Fibroblast of peridontal ligament (primary cell): ENCODE data around the gene PCSK1N.
"Not testable (repeated sequence)": the region's sequence is repeated elsewhere in the genome, so short reads cannot be mapped to it uniquely, and the experiment has no call there.

Experiments
- DNase-seq: peaks from one replicate; pipeline ENCODE4 v3.0.0-alpha.2; 2010; ENCODE audit errors: extremely low read depth

Gene PCSK1N

GRCh38 chrX:48835524-48836329 is at the start of gene PCSK1N:
Gene PCSK1N (minus strand): TSS chrX:48835610. CDS start chrX:48835532, 78 bp downstream.
- no peak for DNase-seq

GRCh38 chrX:48883729-48884128 is 48.3 kb upstream of the PCSK1N start:
- no peak for DNase-seq

- DNase-seq: not testable (repeated sequence)
Observed at GRCh38 chrX:48876944-48877343, 41.5 kb upstream of the PCSK1N start.

GRCh38 chrX:48872017-48872416 is 36.6 kb upstream of the PCSK1N start:
- not testable (repeated sequence) for DNase-seq

GRCh38 chrX:48864210-48864609 is 28.8 kb upstream of the PCSK1N start:
- peak; percentile 6 for DNase-seq

GRCh38 chrX:48854898-48855297 is 19.5 kb upstream of the PCSK1N start:
- DNase-seq: peak; percentile 10

- DNase-seq: not testable (repeated sequence)
Observed at GRCh38 chrX:48854121-48854804, 18.9 kb upstream of the PCSK1N start.

GRCh38 chrX:48853494-48853893 is 18.1 kb upstream of the PCSK1N start:
- not testable (repeated sequence) for DNase-seq

GRCh38 chrX:48852857-48853256 is 17.4 kb upstream of the PCSK1N start:
- DNase-seq: no peak

- no peak for DNase-seq
Observed at GRCh38 chrX:48848847-48849246, 13.4 kb upstream of the PCSK1N start.

- DNase-seq: no peak
Observed at GRCh38 chrX:48839686-48840085, 4.3 kb upstream of the PCSK1N start.

- no peak for DNase-seq
Observed at GRCh38 chrX:48834383-48834709, 1.1 kb downstream of the PCSK1N start.

- no peak for DNase-seq
Observed at GRCh38 chrX:48833542-48834138, 1.8 kb downstream of the PCSK1N start.

GRCh38 chrX:48831909-48832291 is 3.5 kb downstream of the PCSK1N start:
- no peak for DNase-seq

GRCh38 chrX:48831136-48831908 is 4.1 kb downstream of the PCSK1N start:
- no peak for DNase-seq

GRCh38 chrX:48829016-48829735 is 6.2 kb downstream of the PCSK1N start:
- DNase-seq: no peak

GRCh38 chrX:48827654-48827968 is 7.8 kb downstream of the PCSK1N start:
- DNase-seq: no peak

- DNase-seq: no peak
Observed at GRCh38 chrX:48826876-48827653, 8.3 kb downstream of the PCSK1N start.

- no peak for DNase-seq
Observed at GRCh38 chrX:48826135-48826875, 9.1 kb downstream of the PCSK1N start, which contains the start of gene ERAS. Gene ERAS (plus strand): TSS chrX:48826513. CDS start chrX:48829124, 2,611 bp downstream.

GRCh38 chrX:48824066-48824465 is 11.3 kb downstream of the PCSK1N start:
- no peak for DNase-seq
